Fibroblast of villous mesenchyme (primary cell): ENCODE results near the gene COBL. TPM values are rescaled to one million over a fixed set of nuclear protein-coding genes. Genes with fewer than 3 reads are reported as not detected.

Experiments
- DNase-seq: peaks from one replicate; pipeline ENCODE4 v3.0.0-alpha.2; 2010; ENCODE audit warnings: low read depth
- H3K4me3 ChIP-seq: 2 replicates; pipeline ENCODE4 v1.5.1; 2011; ENCODE audit warnings: low read depth, mild to moderate bottlenecking, low read length
- CTCF ChIP-seq: IDR thresholded peaks from 2 replicates; pipeline ENCODE4 v1.5.1; 2012; ENCODE audit warnings: low read depth, mild to moderate bottlenecking, low read length; ENCODE audit not compliant: insufficient read depth
- total RNA-seq: library from RNA; depleted of rRNA; stranded (reverse); fragments of >200 nt; gene quantifications from 2 replicates; pipeline ENCODE4 v1.2.3, GENCODE V29; 2012

COBL gene
- total RNA-seq, 1 donor, result not detected

GRCh38 chr7:51121931-51122425 lies 194.6 kb downstream of the COBL start:
- DNase-seq, result no peak
- H3K4me3 ChIP-seq, result no peak overlapping the region
- TF ChIP-seq CTCF, result no peak

GRCh38 chr7:51121036-51121790 lies 195.4 kb downstream of the COBL start:
- DNase-seq, result no peak
- no peak for TF ChIP-seq CTCF

GRCh38 chr7:51118628-51119027 lies 198.0 kb downstream of the COBL start:
- no peak for TF ChIP-seq CTCF
- H3K4me3 ChIP-seq, result no peak overlapping the region
- DNase-seq, result no peak

More at GRCh38 chr7:51121036-51121790, 195.4 kb downstream of the COBL start:
- H3K4me3 ChIP-seq, result no peak overlapping the region

- H3K4me3 ChIP-seq, result no peak overlapping the region
- no peak for TF ChIP-seq CTCF
- DNase-seq, result no peak
Measured at GRCh38 chr7:51114501-51114900, 202.1 kb downstream of the COBL start.

GRCh38 chr7:51113962-51114361 lies 202.6 kb downstream of the COBL start:
- no peak for DNase-seq
- H3K4me3 ChIP-seq, result no peak overlapping the region
- no peak for TF ChIP-seq CTCF

- no peak for DNase-seq
- TF ChIP-seq CTCF, result no peak
- H3K4me3 ChIP-seq, result no peak overlapping the region
Measured at GRCh38 chr7:51113560-51113959, 203.0 kb downstream of the COBL start.
